ENCODE data around the gene STRN.

DNA sequence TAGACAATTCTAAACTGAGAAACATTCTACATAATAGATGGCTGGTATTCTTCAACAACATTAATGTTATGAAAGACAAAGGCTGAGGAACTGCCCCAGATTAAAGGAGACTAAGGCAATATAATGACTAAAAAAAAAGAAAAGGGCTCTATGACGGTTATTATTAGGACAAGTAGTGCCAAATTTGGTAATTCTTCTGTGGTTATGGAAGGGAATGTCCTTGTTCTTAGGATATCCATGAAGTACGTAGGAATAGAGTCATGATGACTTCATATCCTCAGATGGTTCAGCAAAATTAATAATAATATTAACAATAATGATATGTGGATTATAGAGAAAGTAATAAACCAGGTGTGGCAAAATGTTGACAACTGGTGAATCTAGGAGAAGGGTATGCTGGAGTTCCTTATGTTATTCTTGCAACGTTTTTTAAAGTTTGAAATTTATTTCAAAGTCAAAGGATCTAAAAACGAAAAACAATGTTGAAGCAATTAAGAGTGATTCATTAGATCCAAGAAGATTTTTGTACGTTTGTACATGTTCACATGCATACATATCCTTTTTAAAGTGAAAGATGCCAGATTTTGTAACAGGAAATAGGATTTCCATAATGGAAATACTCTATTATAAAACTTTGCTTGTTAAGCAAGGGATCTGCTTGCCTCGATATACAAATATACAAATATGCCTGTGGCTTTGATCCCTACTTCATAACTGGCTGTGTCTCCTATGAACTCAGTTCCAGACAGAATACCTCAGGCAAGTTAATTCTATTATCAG, 27.7 kb upstream of the STRN start:
- no peak for TF ChIP-seq CTCF (IDR thresholded peaks at IDR 0.05)
- no peak for TF ChIP-seq ZFX (IDR thresholded peaks at IDR 0.05; ENCODE audit: borderline replicate concordance)
